ENCODE results near the gene KRT15. TPM values are rescaled to one million over a fixed set of nuclear protein-coding genes. Genes with fewer than 3 reads are reported as not detected.
A peak's percentile ranks its signal among the peaks of the same experiment; 100 is the strongest.

KRT15 gene
- polyA plus RNA-seq, 3 donors, result 0.03 TPM; not detected in 2

DNA sequence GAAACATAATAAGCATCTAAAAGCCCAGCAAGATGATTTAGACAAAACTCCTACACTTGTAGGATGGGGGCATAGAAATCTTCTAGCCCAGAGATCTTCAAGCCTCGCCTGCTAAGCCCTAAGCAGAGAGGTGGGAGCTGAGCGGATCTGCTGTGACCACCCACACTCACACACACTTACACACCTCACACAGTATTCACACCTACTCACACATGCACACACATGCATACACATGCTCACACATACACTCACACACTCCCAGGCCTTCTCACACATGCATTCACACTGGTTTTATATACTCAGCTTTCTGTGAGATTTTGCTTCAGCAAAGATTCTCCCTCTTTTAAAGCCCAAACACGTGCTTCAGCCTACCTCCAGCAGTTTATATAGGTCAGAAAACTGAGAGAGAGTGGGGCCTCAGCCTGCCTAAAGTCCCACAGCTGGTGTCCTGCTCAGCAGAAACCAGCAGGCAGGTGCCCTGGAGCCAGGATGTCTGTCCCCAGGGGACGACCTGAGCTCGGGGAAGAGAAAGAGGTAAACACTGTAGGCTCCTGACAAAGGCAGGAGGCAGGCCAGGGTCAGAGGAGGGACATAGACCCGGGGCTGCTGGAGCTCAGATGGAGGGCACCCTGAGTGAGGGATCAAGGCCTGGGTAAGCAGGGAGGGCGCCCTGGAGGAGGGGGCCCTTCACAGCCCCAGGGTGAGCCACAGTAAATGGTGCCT, 21.4 kb upstream of the KRT15 start:
- 91% methylated on average over 5 of the region's 7 CpGs for WGBS (ENCODE audit: insufficient coverage)
- Mint-ChIP-seq H3K27ac (no peak overlapping the region), H3K27me3 (ENCODE audit: low read depth in 3 of 3) (peaks cover 11 to 28% (median 18%) of the 10 kb centered on the region in 3 donors), H3K4me1 (no peaks in the 10 kb centered on the region), H3K9me3 (peaks cover 0 to 2% (median 0%) of the 10 kb centered on the region in 7 donors), H3K36me3 (no peaks in the 10 kb centered on the region), H3K4me3 (peak overlapping the region in 1 of 2 donors; percentile 5)
- intact Hi-C loops (cut with micrococcal nuclease), result loop anchor here (10.0 kb wide), 1 partner anchor 635 kb away; no protein-coding TSS in a partner anchor
- no peak overlapping the region for H3K4me2 ChIP-seq (replicated peaks; ENCODE audit: extremely low read depth, low read length, poor library complexity, severe bottlenecking)
- TF ChIP-seq, protein P1, sequence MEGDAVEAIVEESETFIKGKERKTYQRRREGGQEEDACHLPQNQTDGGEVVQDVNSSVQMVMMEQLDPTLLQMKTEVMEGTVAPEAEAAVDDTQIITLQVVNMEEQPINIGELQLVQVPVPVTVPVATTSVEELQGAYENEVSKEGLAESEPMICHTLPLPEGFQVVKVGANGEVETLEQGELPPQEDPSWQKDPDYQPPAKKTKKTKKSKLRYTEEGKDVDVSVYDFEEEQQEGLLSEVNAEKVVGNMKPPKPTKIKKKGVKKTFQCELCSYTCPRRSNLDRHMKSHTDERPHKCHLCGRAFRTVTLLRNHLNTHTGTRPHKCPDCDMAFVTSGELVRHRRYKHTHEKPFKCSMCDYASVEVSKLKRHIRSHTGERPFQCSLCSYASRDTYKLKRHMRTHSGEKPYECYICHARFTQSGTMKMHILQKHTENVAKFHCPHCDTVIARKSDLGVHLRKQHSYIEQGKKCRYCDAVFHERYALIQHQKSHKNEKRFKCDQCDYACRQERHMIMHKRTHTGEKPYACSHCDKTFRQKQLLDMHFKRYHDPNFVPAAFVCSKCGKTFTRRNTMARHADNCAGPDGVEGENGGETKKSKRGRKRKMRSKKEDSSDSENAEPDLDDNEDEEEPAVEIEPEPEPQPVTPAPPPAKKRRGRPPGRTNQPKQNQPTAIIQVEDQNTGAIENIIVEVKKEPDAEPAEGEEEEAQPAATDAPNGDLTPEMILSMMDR (IDR thresholded peaks at IDR 0.05), result no peak
- peaks cover 0 to 2% of the 10 kb centered on the region in 2 donors for H3K27me3 ChIP-seq (ENCODE audit: control insufficient read depth in 2 of 2, insufficient read depth in 2 of 2, low read length in 2 of 2)
- H3K9ac ChIP-seq (ENCODE audit: insufficient read depth, low read length, poor library complexity, severe bottlenecking), result no peak overlapping the region
- DNase-seq, result no peak
- no peaks in the 10 kb centered on the region for H3K79me2 ChIP-seq (ENCODE audit: insufficient read depth, low read length)
- H3K4me1 ChIP-seq (ENCODE audit: control insufficient read depth in 1 of 2, insufficient read depth in 2 of 2, low read length in 2 of 2), result no peaks in the 10 kb centered on the region
- no peaks in the 10 kb centered on the region for H4K20me1 ChIP-seq (ENCODE audit: insufficient read depth, low read length)
- H3K36me3 ChIP-seq (replicated peaks in 1 of 2; ENCODE audit: control insufficient read depth in 1 of 2, insufficient read depth in 2 of 2, low read length in 2 of 2), result no peaks in the 10 kb centered on the region
- H3K4me3 ChIP-seq (replicated peaks in 1 of 3; ENCODE audit: low read depth in 2 of 3, low read length in 3 of 3), result no peak overlapping the region
- H2AFZ ChIP-seq (ENCODE audit: insufficient read depth, low read depth, low read length, poor library complexity, severe bottlenecking), result no peak overlapping the region
- H3K27ac ChIP-seq (ENCODE audit: low read depth in 1 of 2, low read length in 2 of 2), result no peak overlapping the region
- H3K9me3 ChIP-seq (replicated peaks in 1 of 2; ENCODE audit: control insufficient read depth in 1 of 2, insufficient read depth in 1 of 2, low read length in 2 of 2), result no peaks in the 10 kb centered on the region

DNA sequence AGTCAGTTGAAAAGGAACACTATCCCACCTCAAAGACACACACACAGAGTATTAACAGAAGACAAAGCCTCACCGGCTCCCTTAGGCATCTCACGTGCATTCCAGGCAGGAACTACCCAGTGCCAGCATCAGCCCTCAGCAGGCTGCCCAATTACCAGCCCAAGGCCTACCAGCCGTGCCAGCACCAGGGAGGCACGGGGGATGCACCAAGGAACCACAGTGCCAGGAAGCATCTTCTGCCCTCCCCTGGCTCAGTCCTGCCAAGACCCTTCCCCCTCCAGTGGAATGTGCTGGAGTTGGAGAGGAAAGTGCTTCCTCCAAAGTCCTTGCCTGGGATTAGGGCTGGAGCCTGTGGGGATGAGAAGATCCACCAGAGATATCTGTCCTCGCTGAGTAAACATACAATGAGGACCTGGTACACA, 20.4 kb upstream of the KRT15 start:
- Histone ChIP-seq H3K4me3 (replicated peaks in 1 of 3; ENCODE audit: low read depth in 2 of 3, low read length in 3 of 3) (no peak overlapping the region), H3K4me1 (ENCODE audit: control insufficient read depth in 1 of 2, insufficient read depth in 2 of 2, low read length in 2 of 2) (no peaks in the 10 kb centered on the region), H3K4me2 (replicated peaks; ENCODE audit: extremely low read depth, low read length, poor library complexity, severe bottlenecking) (no peak overlapping the region), H4K20me1 (ENCODE audit: insufficient read depth, low read length) (no peaks in the 10 kb centered on the region), H3K9ac (ENCODE audit: insufficient read depth, low read length, poor library complexity, severe bottlenecking) (no peak overlapping the region), H3K79me2 (ENCODE audit: insufficient read depth, low read length) (no peaks in the 10 kb centered on the region), H2AFZ (ENCODE audit: insufficient read depth, low read depth, low read length, poor library complexity, severe bottlenecking) (no peak overlapping the region), H3K36me3 (replicated peaks in 1 of 2; ENCODE audit: control insufficient read depth in 1 of 2, insufficient read depth in 2 of 2, low read length in 2 of 2) (no peaks in the 10 kb centered on the region), H3K9me3 (replicated peaks in 1 of 2; ENCODE audit: control insufficient read depth in 1 of 2, insufficient read depth in 1 of 2, low read length in 2 of 2) (no peaks in the 10 kb centered on the region), H3K27ac (ENCODE audit: low read depth in 1 of 2, low read length in 2 of 2) (no peak overlapping the region), H3K27me3 (ENCODE audit: control insufficient read depth in 2 of 2, insufficient read depth in 2 of 2, low read length in 2 of 2) (peaks cover 0 to 2% of the 10 kb centered on the region in 2 donors)
- 89% methylated on average over 2 of the region's 5 CpGs for WGBS (ENCODE audit: insufficient coverage)
- intact Hi-C loops (cut with micrococcal nuclease), result no loop called here
- no peak for DNase-seq
- Mint-ChIP-seq H3K27me3 (ENCODE audit: low read depth in 3 of 3) (peaks cover 11 to 32% (median 22%) of the 10 kb centered on the region in 3 donors), H3K36me3 (no peaks in the 10 kb centered on the region), H3K27ac (no peak overlapping the region), H3K9me3 (peaks cover 0 to 2% (median 0%) of the 10 kb centered on the region in 7 donors), H3K4me1 (no peaks in the 10 kb centered on the region), H3K4me3 (no peak overlapping the region)
- TF ChIP-seq, protein P1 (IDR thresholded peaks at IDR 0.05), result no peak
